ENCODE data around the gene KREMEN2. TPM values are rescaled to one million over a fixed set of nuclear protein-coding genes. Genes with fewer than 3 reads are reported as not detected.
A peak's percentile ranks its signal among the peaks of the same experiment; 100 is the strongest.

The KREMEN2 gene
- total and polyA plus RNA-seq, 2 of the 13 experiments (the other 11 are each of a cell fraction or from before 2014, with no cell fraction given), result 0.48 to 1.2 TPM

- TF ChIP-seq, protein P1, sequence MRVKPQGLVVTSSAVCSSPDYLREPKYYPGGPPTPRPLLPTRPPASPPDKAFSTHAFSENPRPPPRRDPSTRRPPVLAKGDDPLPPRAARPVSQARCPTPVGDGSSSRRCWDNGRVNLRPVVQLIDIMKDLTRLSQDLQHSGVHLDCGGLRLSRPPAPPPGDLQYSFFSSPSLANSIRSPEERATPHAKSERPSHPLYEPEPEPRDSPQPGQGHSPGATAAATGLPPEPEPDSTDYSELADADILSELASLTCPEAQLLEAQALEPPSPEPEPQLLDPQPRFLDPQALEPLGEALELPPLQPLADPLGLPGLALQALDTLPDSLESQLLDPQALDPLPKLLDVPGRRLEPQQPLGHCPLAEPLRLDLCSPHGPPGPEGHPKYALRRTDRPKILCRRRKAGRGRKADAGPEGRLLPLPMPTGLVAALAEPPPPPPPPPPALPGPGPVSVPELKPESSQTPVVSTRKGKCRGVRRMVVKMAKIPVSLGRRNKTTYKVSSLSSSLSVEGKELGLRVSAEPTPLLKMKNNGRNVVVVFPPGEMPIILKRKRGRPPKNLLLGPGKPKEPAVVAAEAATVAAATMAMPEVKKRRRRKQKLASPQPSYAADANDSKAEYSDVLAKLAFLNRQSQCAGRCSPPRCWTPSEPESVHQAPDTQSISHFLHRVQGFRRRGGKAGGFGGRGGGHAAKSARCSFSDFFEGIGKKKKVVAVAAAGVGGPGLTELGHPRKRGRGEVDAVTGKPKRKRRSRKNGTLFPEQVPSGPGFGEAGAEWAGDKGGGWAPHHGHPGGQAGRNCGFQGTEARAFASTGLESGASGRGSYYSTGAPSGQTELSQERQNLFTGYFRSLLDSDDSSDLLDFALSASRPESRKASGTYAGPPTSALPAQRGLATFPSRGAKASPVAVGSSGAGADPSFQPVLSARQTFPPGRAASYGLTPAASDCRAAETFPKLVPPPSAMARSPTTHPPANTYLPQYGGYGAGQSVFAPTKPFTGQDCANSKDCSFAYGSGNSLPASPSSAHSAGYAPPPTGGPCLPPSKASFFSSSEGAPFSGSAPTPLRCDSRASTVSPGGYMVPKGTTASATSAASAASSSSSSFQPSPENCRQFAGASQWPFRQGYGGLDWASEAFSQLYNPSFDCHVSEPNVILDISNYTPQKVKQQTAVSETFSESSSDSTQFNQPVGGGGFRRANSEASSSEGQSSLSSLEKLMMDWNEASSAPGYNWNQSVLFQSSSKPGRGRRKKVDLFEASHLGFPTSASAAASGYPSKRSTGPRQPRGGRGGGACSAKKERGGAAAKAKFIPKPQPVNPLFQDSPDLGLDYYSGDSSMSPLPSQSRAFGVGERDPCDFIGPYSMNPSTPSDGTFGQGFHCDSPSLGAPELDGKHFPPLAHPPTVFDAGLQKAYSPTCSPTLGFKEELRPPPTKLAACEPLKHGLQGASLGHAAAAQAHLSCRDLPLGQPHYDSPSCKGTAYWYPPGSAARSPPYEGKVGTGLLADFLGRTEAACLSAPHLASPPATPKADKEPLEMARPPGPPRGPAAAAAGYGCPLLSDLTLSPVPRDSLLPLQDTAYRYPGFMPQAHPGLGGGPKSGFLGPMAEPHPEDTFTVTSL (CRISPR knock-in tag; IDR thresholded peaks at IDR 0.05; ENCODE audit: borderline replicate concordance), result no peak
- TF ChIP-seq ZNF687 (CRISPR knock-in tag; IDR thresholded peaks at IDR 0.05), result no peak
- TF ChIP-seq, protein P2, sequence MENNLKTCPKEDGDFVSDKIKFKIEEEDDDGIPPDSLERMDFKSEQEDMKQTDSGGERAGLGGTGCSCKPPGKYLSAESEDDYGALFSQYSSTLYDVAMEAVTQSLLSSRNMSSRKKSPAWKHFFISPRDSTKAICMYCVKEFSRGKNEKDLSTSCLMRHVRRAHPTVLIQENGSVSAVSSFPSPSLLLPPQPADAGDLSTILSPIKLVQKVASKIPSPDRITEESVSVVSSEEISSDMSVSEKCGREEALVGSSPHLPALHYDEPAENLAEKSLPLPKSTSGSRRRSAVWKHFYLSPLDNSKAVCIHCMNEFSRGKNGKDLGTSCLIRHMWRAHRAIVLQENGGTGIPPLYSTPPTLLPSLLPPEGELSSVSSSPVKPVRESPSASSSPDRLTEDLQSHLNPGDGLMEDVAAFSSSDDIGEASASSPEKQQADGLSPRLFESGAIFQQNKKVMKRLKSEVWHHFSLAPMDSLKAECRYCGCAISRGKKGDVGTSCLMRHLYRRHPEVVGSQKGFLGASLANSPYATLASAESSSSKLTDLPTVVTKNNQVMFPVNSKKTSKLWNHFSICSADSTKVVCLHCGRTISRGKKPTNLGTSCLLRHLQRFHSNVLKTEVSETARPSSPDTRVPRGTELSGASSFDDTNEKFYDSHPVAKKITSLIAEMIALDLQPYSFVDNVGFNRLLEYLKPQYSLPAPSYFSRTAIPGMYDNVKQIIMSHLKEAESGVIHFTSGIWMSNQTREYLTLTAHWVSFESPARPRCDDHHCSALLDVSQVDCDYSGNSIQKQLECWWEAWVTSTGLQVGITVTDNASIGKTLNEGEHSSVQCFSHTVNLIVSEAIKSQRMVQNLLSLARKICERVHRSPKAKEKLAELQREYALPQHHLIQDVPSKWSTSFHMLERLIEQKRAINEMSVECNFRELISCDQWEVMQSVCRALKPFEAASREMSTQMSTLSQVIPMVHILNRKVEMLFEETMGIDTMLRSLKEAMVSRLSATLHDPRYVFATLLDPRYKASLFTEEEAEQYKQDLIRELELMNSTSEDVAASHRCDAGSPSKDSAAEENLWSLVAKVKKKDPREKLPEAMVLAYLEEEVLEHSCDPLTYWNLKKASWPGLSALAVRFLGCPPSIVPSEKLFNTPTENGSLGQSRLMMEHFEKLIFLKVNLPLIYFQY (CRISPR knock-in tag; IDR thresholded peaks at IDR 0.05; ENCODE audit: borderline replicate concordance), result no peak
- TF ChIP-seq GABPB1 (CRISPR knock-in tag; IDR thresholded peaks at IDR 0.05), result no peak
- peak; percentile 54 for TF ChIP-seq HIC2 (CRISPR knock-in tag; IDR thresholded peaks at IDR 0.05; ENCODE audit: low read depth)
These were observed 48.8 kb downstream of the KREMEN2 start, which contains the start of gene CLDN9 (continued) for GRCh38 chr16:3012828-3013420.

Measured in HepG2 (cell line).